SIG-M5 (cell line): ENCODE data around the gene DSG2.
"Not testable (repeated sequence)": the region's sequence is repeated elsewhere in the genome, so short reads cannot be mapped to it uniquely, and the experiment has no call there.

Experiments used
- DNase-seq: peaks from one replicate; lab custom pipeline; 2025; lab: John Stamatoyannopoulos, UW

Gene DSG2

GRCh38 chr18:31500051-31500688, 2.2 kb downstream of the DSG2 start:
- DNase-seq, result no peak

- DNase-seq, result no peak
Measured at GRCh38 chr18:31503011-31503410, 5.0 kb downstream of the DSG2 start.

- DNase-seq, result no peak
Measured at GRCh38 chr18:31504455-31505147, 6.6 kb downstream of the DSG2 start.

GRCh38 chr18:31505156-31505555, 7.2 kb downstream of the DSG2 start:
- no peak for DNase-seq

- DNase-seq, result no peak
Measured at GRCh38 chr18:31506024-31506742, 8.2 kb downstream of the DSG2 start.

- DNase-seq, result not testable (repeated sequence)
Measured at GRCh38 chr18:31507124-31507523, 9.1 kb downstream of the DSG2 start.

- no peak for DNase-seq
Measured at GRCh38 chr18:31508781-31509180, 10.8 kb downstream of the DSG2 start.

GRCh38 chr18:31509571-31509970, 11.6 kb downstream of the DSG2 start:
- no peak for DNase-seq

- no peak for DNase-seq
Measured at GRCh38 chr18:31510319-31510718, 12.3 kb downstream of the DSG2 start.

GRCh38 chr18:31511098-31511497, 13.1 kb downstream of the DSG2 start:
- no peak for DNase-seq

- no peak for DNase-seq
Measured at GRCh38 chr18:31512203-31512764, 14.3 kb downstream of the DSG2 start.

- DNase-seq, result no peak
Measured at GRCh38 chr18:31513189-31513935, 15.4 kb downstream of the DSG2 start.

- no peak for DNase-seq
Measured at GRCh38 chr18:31516437-31516836, 18.5 kb downstream of the DSG2 start.

GRCh38 chr18:31526374-31526773, 28.4 kb downstream of the DSG2 start:
- no peak for DNase-seq

GRCh38 chr18:31533236-31533635, 35.3 kb downstream of the DSG2 start:
- DNase-seq, result no peak

GRCh38 chr18:31538837-31539236, 40.9 kb downstream of the DSG2 start:
- DNase-seq, result no peak

GRCh38 chr18:31546476-31546875, 48.5 kb downstream of the DSG2 start:
- no peak for DNase-seq

- DNase-seq, result no peak
Measured at GRCh38 chr18:31548853-31549252, 50.9 kb downstream of the DSG2 start.

- no peak for DNase-seq
Measured at GRCh38 chr18:31549416-31549815, 51.4 kb downstream of the DSG2 start.

- DNase-seq, result no peak
Measured at GRCh38 chr18:31551883-31552282, 53.9 kb downstream of the DSG2 start.

- DNase-seq, result no peak
Measured at GRCh38 chr18:31553800-31554199, 55.8 kb downstream of the DSG2 start.

- DNase-seq, result no peak
Measured at GRCh38 chr18:31554776-31555175, 56.8 kb downstream of the DSG2 start.
